Measurements from ENCODE around the gene CACNG5. TPM values are rescaled to one million over a fixed set of nuclear protein-coding genes. Genes with fewer than 3 reads are reported as not detected.

Gene CACNG5
- total and polyA plus RNA-seq, 11 donors, result not detected

DNA sequence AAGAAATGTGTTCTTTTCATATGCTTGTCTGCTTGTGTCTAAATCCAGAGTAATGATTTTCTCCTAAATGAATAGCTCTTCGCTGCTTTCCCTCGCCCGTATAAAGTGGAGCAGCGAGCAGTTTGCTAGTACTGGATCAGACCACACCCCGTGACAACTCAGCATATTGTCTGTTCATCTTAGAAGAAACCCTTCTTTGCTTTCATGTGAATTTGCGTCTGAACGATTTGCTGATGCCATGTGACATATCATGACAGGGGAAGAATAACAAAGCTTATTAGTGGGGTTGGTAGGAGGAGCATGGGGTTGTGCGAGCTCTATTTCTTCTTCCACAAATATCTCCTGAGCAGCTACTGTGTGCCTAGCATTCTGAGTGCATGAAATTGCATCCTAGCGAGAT is 85.5 kb downstream of the CACNG5 start:
- no peak for DNase-seq
- Histone ChIP-seq H3K9me3 (peaks cover 0 to 15% (median 0%) of the 10 kb centered on the region in 12 donors), H3K4me1 (no peaks in the 10 kb centered on the region), H3K36me3 (no peaks in the 10 kb centered on the region), H3K27me3 (peaks cover 0 to 15% (median 0%) of the 10 kb centered on the region in 9 donors), H3K4me3 (no peak overlapping the region), H3K27ac (no peak overlapping the region)
- intact Hi-C loops (cut with DNase I), result no loop called here
- no peak for ATAC-seq
- TF ChIP-seq CTCF (IDR thresholded peaks at IDR 0.05) (no peak), POLR2A (IDR thresholded peaks at IDR 0.05) (no peak)
- WGBS, 4 donors, result 78 to 84% (median 83%) methylated on average over 9 of the region's 9 CpGs

GRCh38 chr17:66920950-66921349 is 86.0 kb downstream of the CACNG5 start:
- H3K27ac ChIP-seq, result no peak overlapping the region
- TF ChIP-seq POLR2A (IDR thresholded peaks at IDR 0.05) (no peak), CTCF (IDR thresholded peaks at IDR 0.05) (no peak)
- no peak overlapping the region for H3K4me3 ChIP-seq
- H3K9me3 ChIP-seq, result peaks cover 0 to 15% (median 0%) of the 10 kb centered on the region in 12 donors
- no peak for DNase-seq
- peaks cover 0 to 18% (median 0%) of the 10 kb centered on the region in 9 donors for H3K27me3 ChIP-seq
- H3K36me3 ChIP-seq, result no peaks in the 10 kb centered on the region
- no peak for ATAC-seq
- no peaks in the 10 kb centered on the region for H3K4me1 ChIP-seq
- intact Hi-C loops (cut with DNase I), result no loop called here
- WGBS, 4 donors, result 46 to 59% (median 58%) methylated on average over 3 to 4 of the region's 4 CpGs

DNA sequence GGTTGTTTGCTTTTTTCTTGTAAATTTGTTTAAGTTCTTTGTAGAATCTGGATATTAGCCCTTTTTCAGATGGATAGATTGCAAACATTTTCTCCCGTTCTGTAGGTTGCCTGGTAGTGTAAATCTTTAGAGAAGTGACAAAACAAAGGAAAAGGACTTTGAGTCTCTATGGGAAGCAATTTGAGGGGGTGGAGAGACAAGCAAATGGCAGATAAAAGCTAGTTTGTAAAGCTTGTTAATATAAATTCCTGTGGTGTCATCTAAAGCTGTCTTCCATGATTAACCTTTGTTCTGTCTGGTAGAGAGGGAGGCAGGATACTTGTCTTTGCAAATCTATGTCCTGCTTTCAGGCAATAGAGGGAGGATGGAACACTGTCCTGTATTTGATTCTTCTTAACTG is 89.0 kb downstream of the CACNG5 start:
- H3K36me3 ChIP-seq, result no peaks in the 10 kb centered on the region

DNA sequence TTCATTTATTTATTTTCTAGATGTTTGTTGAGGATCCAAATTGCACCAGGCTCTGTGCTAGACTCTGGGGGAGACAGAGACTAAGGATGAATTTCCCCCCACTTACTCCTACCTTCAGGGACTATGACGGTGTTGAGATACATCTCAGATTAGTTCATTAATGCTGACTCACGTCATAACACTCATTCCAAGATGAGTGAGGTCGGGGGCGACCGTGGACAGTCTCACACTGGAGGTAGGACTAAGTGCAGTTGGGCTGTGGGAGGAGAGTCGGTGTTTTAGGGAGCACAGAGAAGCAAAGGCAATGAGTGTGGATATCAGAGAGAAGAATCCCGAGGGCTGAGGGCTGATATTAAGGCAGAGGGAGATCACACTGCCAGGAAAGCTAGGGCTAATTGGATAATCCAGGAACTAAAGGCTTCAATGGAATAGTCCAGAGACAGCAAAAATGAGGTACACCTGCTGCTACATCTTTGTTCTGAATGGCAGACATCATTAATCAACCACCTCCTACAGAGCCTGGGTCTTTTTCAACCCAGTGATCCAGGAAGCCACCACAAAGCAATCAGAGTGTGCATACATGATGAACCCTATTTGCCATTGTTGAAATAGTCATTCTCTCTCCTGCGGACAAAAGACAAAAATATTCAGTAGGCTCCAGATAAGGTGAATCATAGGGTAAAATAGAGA is 91.0 kb downstream of the CACNG5 start:
- H3K27me3 ChIP-seq, result peaks cover 0 to 22% (median 2%) of the 10 kb centered on the region in 9 donors
- no peaks in the 10 kb centered on the region for H3K36me3 ChIP-seq
- intact Hi-C loops (cut with DNase I), result no loop called here
- TF ChIP-seq CTCF (IDR thresholded peaks at IDR 0.05), result no peak
- no peak for TF ChIP-seq POLR2A (IDR thresholded peaks at IDR 0.05)
- H3K4me1 ChIP-seq, result no peaks in the 10 kb centered on the region
- 74 to 80% (median 76%) methylated on average over 8 of the region's 8 CpGs for WGBS, 4 donors
- no peak overlapping the region for H3K4me3 ChIP-seq
- ATAC-seq (no peak), DNase-seq (no peak)
- H3K9me3 ChIP-seq, result peaks cover 0 to 6% (median 0%) of the 10 kb centered on the region in 12 donors
- H3K27ac ChIP-seq, result no peak overlapping the region

More for the DNA sequence above, 89.0 kb downstream of the CACNG5 start:
- DNase-seq, result no peak
- H3K9me3 ChIP-seq, result peaks cover 0 to 9% (median 0%) of the 10 kb centered on the region in 12 donors
- H3K27me3 ChIP-seq, result peaks cover 0 to 20% (median 2%) of the 10 kb centered on the region in 9 donors
- no peak overlapping the region for H3K27ac ChIP-seq
- TF ChIP-seq POLR2A (IDR thresholded peaks at IDR 0.05) (no peak), CTCF (IDR thresholded peaks at IDR 0.05) (no peak)
- H3K4me1 ChIP-seq, result no peaks in the 10 kb centered on the region
- no peak for ATAC-seq
- WGBS, 4 donors, result 43 to 55% (median 54%) methylated on average over 1 of the region's 1 CpG
- no peak overlapping the region for H3K4me3 ChIP-seq
- intact Hi-C loops (cut with DNase I), result no loop called here

All from heart left ventricle (tissue), 16 donors.